ENCODE measurements around the gene CDHR4. TPM values are rescaled to one million over a fixed set of nuclear protein-coding genes. Genes with fewer than 3 reads are reported as not detected.

CDHR4 gene
- total RNA-seq, 2 donors from 2014 or later: 0.25 to 0.32 TPM

Other genes starting within 250 kb of the CDHR4 start
- under 1 TPM; 0.06 to 0.20 TPM for gene BSN, start 245.4 kb downstream of the CDHR4 start, total RNA-seq
- 100 to 1,000 TPM; 137 to 164 TPM for gene APEH, start 125.5 kb downstream of the CDHR4 start, total RNA-seq
- gene MST1, start 110.4 kb downstream of the CDHR4 start, total RNA-seq: 10 to 100 TPM; 11.8 to 15.9 TPM
- gene RNF123, start 110.3 kb downstream of the CDHR4 start, total RNA-seq: 10 to 100 TPM; 25.5 to 34.0 TPM
- gene AMIGO3, start 80.2 kb downstream of the CDHR4 start, total RNA-seq: not detected
- 10 to 100 TPM; 29.9 to 31.6 TPM for gene GMPPB, start 75.9 kb downstream of the CDHR4 start, total RNA-seq
- gene IP6K1, start 13.3 kb downstream of the CDHR4 start, total RNA-seq: 10 to 100 TPM; 26.2 to 26.9 TPM
- gene INKA1, start 3.4 kb upstream of the CDHR4 start, total RNA-seq: under 1 TPM; 0.30 to 0.49 TPM
- gene UBA7, start 14.1 kb upstream of the CDHR4 start, total RNA-seq: 100 to 1,000 TPM; 101 to 133 TPM
- gene TRAIP, start 56.7 kb upstream of the CDHR4 start, total RNA-seq: 10 to 100 TPM; 30.0 TPM
- gene CAMKV, start 70.0 kb upstream of the CDHR4 start, total RNA-seq: under 1 TPM; 0.43 to 0.48 TPM
- 1 to 10 TPM in 1 of 2 donors, under 1 TPM in 1; 0.68 to 2.8 TPM for gene MST1R, start 104.0 kb upstream of the CDHR4 start, total RNA-seq
- 1 to 10 TPM; 6.0 to 8.4 TPM for gene MON1A, start 129.9 kb upstream of the CDHR4 start, total RNA-seq
- 100 to 1,000 TPM in 1 of 2 donors, 10 to 100 TPM in 1; 94.6 to 168 TPM for gene RBM6, start 140.3 kb upstream of the CDHR4 start, total RNA-seq